Measurements from ENCODE around the gene KCNIP4. TPM values are rescaled to one million over a fixed set of nuclear protein-coding genes. Genes with fewer than 3 reads are reported as not detected.

The KCNIP4 gene
- total RNA-seq, 1 donor from 2014 or later, result not detected

DNA sequence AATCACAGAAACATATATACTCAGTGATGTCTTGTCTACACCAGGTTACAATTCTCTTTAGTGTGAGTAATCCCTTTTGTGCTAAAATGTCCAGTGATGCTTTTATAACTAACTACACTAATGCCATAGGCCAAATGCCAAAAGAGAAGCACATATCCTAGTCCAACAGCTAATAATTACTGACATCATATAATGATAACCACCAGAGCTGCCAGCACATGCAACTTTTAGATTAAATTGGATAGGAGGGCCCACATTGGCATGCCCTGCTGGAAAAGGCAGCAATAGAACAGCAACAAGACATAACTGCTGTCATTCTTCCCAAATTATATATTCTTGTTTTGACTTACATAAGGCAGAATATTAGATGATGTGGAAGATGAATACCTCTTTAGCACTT is 238.8 kb downstream of the KCNIP4 start:
- Histone ChIP-seq H3K4me3 (no peak overlapping the region), H3K9me3 (replicated peaks) (no peaks in the 10 kb centered on the region), H3K27me3 (ENCODE audit: low read depth) (no peaks in the 10 kb centered on the region), H3K36me3 (no peaks in the 10 kb centered on the region), H3K4me1 (no peaks in the 10 kb centered on the region), H3K27ac (replicated peaks) (no peak overlapping the region)
- intact Hi-C loops (cut with micrococcal nuclease), result no loop called here
- TF ChIP-seq, protein P1, sequence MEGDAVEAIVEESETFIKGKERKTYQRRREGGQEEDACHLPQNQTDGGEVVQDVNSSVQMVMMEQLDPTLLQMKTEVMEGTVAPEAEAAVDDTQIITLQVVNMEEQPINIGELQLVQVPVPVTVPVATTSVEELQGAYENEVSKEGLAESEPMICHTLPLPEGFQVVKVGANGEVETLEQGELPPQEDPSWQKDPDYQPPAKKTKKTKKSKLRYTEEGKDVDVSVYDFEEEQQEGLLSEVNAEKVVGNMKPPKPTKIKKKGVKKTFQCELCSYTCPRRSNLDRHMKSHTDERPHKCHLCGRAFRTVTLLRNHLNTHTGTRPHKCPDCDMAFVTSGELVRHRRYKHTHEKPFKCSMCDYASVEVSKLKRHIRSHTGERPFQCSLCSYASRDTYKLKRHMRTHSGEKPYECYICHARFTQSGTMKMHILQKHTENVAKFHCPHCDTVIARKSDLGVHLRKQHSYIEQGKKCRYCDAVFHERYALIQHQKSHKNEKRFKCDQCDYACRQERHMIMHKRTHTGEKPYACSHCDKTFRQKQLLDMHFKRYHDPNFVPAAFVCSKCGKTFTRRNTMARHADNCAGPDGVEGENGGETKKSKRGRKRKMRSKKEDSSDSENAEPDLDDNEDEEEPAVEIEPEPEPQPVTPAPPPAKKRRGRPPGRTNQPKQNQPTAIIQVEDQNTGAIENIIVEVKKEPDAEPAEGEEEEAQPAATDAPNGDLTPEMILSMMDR (IDR thresholded peaks at IDR 0.05; ENCODE audit: borderline replicate concordance), result no peak
- DNase-seq, result no peak

DNA sequence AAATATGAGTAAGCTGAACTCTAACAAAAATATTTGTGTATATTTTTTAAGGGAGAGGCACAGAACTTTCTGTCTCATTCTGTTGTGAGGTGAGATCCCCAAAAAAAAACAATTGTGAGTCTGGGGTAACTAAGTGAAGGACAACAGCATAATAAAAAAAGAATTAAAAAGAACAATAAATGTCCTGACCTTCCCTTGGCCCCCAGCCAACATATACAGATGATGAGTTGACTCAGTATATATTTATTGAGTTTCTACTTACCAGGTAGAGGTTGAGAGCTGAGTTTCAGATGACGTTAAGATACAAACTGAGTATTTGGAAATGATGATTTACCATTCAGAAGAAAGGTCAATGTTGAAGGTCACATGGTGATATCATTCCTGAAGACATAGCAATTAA is 239.5 kb downstream of the KCNIP4 start:
- Histone ChIP-seq H3K4me1 (no peaks in the 10 kb centered on the region), H3K27ac (replicated peaks) (no peak overlapping the region), H3K4me3 (no peak overlapping the region), H3K36me3 (no peaks in the 10 kb centered on the region), H3K9me3 (replicated peaks) (no peaks in the 10 kb centered on the region), H3K27me3 (ENCODE audit: low read depth) (no peaks in the 10 kb centered on the region)
- no peak for DNase-seq
- intact Hi-C loops (cut with micrococcal nuclease), result no loop called here
- TF ChIP-seq, protein P1 (IDR thresholded peaks at IDR 0.05; ENCODE audit: borderline replicate concordance), result no peak

DNA sequence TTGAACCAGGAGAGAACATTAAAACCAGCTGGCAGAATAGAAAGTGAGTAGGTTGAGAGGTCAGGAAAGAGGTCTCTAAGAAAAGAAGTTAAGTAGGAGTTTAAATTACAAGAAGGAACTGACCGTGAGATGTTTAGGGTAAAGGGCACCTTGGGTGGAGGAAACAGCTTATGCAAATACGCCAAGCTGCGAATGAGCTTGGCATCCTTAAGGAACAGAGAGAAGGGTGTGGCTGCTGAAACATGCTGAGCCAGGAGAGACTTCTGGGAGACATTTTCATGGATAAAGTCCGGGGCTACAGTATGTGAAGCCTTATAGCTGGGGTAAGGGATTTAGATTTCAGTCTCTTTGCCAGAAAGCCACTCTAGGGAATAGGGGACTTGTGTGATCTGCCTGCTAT is 249.1 kb downstream of the KCNIP4 start:
- no peak for DNase-seq
- Histone ChIP-seq H3K27ac (replicated peaks) (no peak overlapping the region), H3K4me3 (no peak overlapping the region), H3K4me1 (no peaks in the 10 kb centered on the region), H3K9me3 (replicated peaks) (no peaks in the 10 kb centered on the region), H3K27me3 (ENCODE audit: low read depth) (peaks cover 9% of the 10 kb centered on the region), H3K36me3 (no peaks in the 10 kb centered on the region)
- TF ChIP-seq, protein P1 (IDR thresholded peaks at IDR 0.05; ENCODE audit: borderline replicate concordance), result no peak
- intact Hi-C loops (cut with micrococcal nuclease), result no loop called here

DNA sequence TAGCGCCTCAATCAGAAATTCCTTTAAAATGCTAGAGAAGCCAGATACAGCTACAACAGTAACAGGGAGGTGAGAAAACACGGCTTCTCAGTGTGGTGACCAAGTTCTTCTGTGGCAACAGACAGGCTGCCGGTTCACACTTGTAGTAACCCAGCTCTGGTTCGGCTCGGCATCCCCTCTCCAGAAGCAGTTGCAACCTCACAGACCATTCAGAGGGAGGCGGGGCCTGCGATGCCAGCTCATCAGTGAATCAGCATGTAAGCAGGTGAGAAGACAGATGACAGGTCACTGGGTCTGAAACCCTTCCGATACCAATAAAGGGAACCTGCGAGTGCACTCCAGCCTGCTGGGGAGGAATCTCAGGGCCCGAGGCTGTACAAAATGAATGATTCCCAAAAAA is 251.0 kb downstream of the KCNIP4 start:
- Histone ChIP-seq H3K36me3 (no peaks in the 10 kb centered on the region), H3K27ac (replicated peaks) (no peak overlapping the region), H3K9me3 (replicated peaks) (no peaks in the 10 kb centered on the region), H3K4me3 (no peak overlapping the region), H3K27me3 (ENCODE audit: low read depth) (peaks cover 9% of the 10 kb centered on the region), H3K4me1 (no peaks in the 10 kb centered on the region)
- TF ChIP-seq, protein P1 (IDR thresholded peaks at IDR 0.05; ENCODE audit: borderline replicate concordance), result no peak
- no peak for DNase-seq
- intact Hi-C loops (cut with micrococcal nuclease), result no loop called here

- Histone ChIP-seq H3K36me3 (no peaks in the 10 kb centered on the region), H3K4me3 (no peak overlapping the region), H3K27me3 (ENCODE audit: low read depth) (peaks cover 9% of the 10 kb centered on the region), H3K9me3 (replicated peaks) (no peaks in the 10 kb centered on the region), H3K27ac (replicated peaks) (no peak overlapping the region), H3K4me1 (no peaks in the 10 kb centered on the region)
- TF ChIP-seq, protein P1 (IDR thresholded peaks at IDR 0.05; ENCODE audit: borderline replicate concordance), result no peak
- DNase-seq, result no peak
- intact Hi-C loops (cut with micrococcal nuclease), result no loop called here
These were observed 253.4 kb downstream of the KCNIP4 start for GRCh38 chr4:21695141-21695540.

DNA sequence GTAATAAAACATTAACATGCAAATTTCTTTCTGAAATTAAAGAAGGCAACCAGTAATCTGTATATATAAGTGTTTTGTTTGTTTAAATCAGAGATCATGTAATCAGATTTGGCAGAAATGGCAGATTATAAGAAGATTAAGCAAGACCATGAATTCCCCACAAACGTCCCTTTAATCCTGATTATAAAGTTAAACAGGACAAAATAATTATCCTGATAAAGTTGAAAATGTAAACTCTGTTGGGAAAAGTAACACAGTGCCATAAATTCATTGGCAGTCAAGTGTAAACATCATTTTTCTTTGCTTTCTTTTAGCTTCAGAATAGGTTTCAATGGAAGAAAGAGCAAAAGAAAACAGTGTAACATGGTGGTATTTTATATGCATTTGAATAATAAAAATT is 256.3 kb downstream of the KCNIP4 start:
- H3K36me3 ChIP-seq, result no peaks in the 10 kb centered on the region
- no peak overlapping the region for H3K27ac ChIP-seq (replicated peaks)
- no peak for DNase-seq
- intact Hi-C loops (cut with micrococcal nuclease), result no loop called here
- TF ChIP-seq, protein P1 (IDR thresholded peaks at IDR 0.05; ENCODE audit: borderline replicate concordance), result no peak
- H3K27me3 ChIP-seq (ENCODE audit: low read depth), result peaks cover 9% of the 10 kb centered on the region
- H3K4me1 ChIP-seq, result no peaks in the 10 kb centered on the region
- H3K4me3 ChIP-seq, result no peak overlapping the region
- no peaks in the 10 kb centered on the region for H3K9me3 ChIP-seq (replicated peaks)

All from left ventricle myocardium inferior (tissue), 1 donor.